GM19372 (cell line): ENCODE results near the gene YPEL4.
"Not testable (repeated sequence)": the region's sequence is repeated elsewhere in the genome, so short reads cannot be mapped to it uniquely, and the experiment has no call there.

Source experiments
- ATAC-seq: cut with Tn5 transposase; IDR thresholded peaks from one replicate; pipeline ENCODE4 v1.9.1; 2021; ENCODE audit warnings: mild to moderate bottlenecking, low read depth, moderate library complexity; ENCODE audit not compliant: unreplicated experiment

Gene YPEL4, protein sequence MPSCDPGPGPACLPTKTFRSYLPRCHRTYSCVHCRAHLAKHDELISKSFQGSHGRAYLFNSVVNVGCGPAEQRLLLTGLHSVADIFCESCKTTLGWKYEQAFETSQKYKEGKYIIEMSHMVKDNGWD

DNA sequence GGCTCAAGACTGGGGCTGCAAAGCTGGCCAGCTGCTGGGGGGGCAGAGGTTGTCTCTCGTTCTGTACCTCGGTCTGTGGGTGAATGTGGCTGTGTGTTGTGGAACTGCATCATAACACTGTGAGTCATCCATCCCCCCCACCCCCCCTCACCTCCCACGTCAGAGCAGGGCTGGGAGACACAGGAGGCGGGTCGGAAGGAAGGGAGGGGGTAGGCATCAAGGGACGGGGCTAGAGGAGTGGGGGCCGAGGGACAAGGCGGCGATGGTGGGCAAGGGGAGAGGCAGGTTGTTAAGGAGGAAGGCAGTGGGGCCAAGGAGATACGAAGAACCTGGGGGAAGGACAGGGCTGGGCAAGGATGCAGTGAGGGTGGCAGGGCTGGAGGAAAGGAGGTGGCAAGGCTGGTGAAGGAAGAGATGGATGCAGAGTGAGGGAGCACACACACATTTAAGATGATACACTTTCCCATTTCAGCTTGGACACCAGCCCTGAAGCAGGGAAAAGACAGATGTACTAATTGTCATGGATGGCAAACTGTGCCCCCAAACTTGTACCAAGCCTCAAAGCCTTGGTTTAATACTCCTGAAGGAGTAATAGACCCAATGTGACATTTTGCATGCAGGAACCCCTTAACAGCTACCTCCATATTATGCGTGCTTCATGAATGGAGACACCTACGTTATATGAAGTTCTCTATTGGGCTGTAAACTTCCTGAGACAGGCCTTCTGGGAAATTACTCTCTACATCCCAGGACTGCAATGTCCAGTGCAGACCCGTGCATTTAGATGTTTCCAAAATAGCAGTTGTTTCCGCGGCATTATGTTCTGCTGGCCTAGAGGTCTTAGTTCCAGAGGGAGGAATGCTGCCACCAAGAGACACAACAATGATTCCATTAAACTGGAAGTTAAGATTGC lies at the start of gene YPEL4:
Gene YPEL4 (minus strand): TSS at position 87 of the 913 bp plus-strand sequence. CDS start 2,805 bp downstream, outside the sequence.
- ATAC-seq = no peak

DNA sequence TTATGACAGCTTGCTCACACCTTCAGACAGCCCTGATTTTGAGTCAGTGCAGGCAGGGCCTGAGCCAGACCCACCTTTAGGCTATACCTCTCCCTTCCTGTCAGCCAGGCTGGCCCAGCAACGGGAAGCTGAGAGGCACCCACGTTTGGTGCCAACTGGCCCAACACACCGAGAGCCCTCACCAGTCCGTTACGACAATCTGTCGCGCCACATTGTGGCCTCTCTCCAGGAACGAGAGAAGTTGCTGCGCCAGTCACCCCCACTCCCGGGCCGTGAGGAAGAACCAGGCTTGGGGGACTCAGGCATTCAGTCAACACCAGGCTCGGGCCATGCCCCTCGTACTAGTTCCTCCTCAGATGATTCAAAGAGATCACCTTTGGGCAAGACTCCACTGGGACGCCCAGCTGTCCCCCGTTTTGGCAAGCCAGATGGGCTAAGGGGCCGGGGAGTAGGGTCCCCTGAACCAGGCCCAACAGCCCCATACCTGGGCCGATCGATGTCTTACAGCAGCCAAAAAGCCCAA lies 49.2 kb upstream of the YPEL4 start:
- no peak for ATAC-seq

DNA sequence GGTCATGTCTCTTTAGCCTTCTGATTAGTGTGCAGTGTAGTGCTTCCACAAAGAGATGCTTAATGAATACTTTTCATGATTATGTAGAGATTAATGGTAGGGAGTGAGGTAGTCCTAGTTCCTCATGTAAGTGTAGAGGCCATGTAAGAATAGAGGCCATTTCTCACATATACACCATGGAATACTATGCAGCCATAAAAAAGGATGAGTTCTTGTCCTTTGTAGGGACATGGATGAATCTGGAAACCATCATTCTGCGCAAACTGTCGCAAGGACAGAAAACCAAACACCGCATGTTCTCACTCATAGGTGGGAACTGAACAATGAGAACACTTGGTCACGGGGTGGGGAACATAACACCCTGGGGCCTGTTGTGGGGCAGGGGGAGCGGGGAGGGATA lies 40.8 kb upstream of the YPEL4 start:
- not testable (repeated sequence) for ATAC-seq

DNA sequence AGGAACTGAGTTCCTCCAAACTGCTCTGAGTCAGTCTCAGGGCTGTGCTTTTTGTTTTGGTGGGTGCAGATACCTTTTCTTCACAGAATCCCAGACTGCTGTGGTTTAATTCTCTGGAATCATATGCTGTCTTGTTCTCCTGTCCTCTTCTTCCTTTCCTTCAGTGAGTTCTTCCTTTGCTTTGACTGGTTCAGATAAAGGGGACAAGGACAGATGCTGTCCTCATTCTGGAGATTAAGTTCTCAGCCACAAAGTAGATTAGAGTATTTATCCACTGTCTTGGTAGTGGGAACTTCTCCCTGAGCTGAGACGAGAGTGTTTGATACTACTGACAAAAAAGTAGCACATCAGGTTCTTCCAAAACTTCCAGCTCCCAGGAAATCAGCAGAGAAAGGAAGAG lies 31.5 kb upstream of the YPEL4 start:
- ATAC-seq = no peak

DNA sequence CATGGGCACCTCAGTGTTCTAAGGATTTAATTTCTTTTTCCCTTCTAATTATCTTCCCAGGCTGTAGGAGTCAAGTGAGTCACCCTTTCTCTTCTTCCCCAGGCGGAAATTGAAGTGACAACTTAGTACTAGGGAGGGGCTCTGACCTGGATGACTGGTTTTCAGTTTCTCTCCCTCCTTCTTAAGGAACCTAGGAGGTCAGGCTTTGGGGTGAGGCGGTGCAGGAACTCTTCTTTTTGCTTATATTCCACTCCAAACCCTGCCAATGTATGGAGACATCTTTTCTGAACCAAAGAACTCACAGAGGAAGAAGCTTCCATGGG lies 30.8 kb upstream of the YPEL4 start:
- ATAC-seq = no peak

DNA sequence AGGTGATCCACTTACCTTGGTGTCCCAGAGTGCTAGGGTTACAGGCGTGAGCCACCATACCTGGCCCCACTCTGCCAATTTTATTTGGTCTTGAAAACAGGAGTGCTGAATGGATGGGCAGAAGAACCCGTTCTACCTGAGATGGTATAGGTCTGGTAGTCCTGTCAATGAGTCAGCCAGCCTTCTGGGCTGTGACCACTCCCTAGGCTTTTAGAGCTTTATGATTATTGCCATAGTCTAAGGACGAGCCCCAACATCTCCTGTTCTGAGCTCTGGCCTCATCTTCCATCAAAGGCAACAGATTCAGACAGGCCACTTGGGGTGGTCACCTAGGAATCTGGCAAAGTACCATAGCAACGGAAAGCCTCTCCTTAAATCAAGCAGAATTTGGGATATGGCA lies 29.7 kb upstream of the YPEL4 start:
- no peak for ATAC-seq

DNA sequence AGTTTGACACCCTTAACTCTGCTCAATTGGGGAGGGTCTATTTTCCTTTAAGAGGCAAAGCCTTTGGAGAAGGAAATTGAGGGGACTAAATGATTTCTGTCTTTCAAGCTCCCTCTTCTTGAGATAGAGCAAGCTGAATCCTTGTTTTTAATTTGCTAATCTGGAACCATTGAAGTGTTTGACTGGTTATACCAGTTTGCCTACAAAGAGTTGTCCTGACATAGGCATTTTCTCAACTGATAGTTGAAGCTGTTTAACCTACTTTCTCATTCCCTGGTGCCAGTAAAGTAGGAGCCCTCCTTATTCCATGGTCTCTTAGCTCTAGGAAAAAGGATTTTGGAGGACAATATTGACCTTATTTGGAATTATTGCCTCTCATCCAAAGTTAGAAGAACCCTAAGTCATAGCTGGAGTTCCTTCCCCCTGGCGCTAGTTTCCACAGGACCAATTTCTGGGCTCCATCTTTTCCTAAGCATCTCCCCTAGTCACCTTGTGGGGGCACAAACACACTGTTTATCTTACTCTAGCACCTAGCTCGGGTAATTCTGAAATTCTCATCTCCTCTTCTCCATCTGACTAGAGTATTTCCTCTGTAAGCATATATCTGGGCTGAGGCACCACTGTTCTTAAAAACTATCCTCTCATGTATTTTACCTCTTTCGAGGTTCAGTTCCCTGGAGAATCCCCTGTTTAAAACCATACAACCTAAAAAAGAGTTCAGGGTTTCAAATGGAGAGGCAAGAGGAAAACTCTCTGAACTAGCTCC lies 25.6 kb upstream of the YPEL4 start:
- ATAC-seq = no peak

DNA sequence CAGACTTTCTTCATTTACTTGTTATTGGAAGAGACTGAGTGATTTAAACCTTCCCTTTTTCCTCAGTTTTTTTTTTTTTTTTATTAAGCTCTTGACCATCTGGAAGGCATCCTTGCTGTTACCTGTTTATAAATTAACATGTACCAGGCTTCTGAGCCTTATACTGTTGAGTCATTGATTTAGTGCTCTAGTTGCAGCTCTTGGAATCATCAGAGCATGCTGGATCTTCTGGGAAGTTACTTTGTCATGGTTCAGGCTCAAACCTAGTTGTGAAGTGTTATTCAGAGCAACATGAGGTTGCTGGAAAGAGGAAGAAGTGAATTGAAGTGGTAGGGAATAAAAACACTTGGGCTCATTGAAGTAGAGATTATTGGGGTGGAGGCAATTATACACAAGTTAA lies 24.5 kb upstream of the YPEL4 start:
- no peak for ATAC-seq

DNA sequence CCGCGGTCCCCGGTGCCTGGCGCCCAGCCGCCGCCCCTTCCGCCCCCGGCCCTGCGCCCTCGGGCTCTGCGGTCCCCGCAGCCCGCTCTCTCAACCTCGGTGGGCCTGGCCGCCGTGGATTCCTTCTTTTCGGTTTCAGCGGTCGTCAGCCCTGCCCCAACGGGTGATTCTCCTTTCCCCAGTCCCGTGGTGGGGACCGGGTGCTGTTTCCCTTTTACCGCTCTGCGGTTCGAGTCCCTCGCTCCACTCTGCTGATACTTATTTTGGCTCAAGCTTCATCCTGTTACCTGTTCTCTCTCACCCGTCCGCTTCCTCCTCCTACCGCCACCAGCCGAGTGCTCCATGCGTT lies 18.7 kb upstream of the YPEL4 start:
- peak; percentile 6 for ATAC-seq

DNA sequence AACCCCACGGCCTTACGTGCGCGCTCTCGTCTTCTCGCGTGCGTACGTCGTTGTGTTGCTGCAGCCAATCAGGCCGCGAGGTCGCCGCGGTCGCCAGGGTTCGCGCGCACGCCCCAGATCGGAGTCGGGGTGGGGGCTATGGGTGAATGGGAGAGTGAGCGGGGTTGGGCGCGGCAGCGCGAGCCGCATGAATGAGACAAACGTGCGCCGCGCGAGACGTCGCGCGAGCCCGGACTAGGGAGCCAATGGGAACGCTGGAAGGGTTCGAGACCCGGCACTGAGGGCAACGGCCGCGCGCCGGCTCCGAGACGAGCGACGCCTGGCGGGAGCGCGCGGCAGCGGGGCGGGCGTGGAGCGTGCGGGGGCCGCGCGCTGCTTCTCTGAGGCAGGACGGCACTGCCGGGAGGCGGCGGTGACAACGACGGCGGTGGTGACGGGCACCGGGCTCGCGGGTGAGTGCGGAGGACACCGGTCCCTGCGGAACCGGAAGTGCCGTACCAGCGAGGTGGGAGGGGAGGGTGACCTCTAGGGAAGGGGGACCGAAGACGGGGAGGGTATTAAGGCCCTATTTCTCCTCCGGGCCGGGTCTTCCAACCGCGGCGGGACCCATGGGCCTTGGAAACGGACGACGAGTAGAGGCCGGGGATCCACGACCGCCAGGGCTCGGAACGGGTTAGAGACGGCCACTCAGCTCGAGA lies 18.2 kb upstream of the YPEL4 start, which contains the start of gene ZDHHC5:
Gene ZDHHC5 (plus strand): TSS at position 379 of the 698 bp plus-strand sequence. CDS start 4,977 bp downstream, outside the sequence.
- peak; percentile 77 for ATAC-seq

DNA sequence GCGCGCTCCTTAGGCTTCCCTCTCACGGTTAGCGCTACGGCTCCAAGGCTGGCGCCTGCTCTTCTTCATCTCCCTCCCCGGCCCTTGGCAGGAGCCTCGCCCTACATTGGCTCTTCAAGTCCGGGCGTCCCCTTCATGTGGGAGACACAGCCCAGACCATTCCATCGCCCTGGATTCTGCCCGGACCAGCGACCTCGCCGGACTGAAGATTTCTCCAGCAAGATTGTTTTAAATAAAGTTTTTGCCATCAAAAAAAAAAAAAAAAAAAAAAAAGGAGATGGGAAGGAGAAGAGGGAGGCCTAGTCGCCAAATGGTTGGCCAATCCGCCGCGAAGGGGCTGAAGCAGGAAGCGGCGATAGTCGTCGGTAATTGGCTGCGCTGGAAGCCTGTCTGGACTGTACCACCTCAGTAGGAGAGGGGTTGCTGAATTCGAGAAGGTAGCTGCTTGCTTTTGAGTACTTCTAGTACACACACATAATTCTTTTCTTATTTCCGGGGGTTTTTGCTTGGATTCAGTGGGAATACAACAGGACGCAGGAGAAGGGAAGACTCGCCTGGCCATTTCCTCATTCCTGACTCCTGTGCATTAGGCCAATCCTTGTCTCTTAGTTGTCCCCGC lies 17.5 kb upstream of the YPEL4 start:
- ATAC-seq = peak; percentile 61

DNA sequence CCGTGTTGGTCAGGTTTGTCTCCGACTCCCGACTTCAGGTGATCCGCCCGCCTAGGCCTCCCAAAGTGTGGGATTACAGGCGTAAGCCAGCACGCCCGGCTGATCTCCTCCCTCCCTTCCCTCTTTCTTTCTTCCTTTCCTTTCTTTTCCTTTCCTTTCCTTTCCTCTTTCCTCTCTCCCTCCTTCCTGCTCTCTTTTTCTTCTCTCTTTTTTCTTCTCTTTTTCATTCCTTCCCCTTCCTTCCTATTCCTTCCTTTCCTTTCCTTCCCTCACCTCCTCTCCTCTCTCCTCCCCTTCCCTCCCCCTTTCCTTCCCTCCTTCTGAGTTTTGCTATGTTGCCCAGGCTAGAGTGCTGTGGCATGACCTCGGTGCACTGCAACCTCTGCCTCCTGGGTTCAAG lies 14.3 kb upstream of the YPEL4 start:
- no peak for ATAC-seq

DNA sequence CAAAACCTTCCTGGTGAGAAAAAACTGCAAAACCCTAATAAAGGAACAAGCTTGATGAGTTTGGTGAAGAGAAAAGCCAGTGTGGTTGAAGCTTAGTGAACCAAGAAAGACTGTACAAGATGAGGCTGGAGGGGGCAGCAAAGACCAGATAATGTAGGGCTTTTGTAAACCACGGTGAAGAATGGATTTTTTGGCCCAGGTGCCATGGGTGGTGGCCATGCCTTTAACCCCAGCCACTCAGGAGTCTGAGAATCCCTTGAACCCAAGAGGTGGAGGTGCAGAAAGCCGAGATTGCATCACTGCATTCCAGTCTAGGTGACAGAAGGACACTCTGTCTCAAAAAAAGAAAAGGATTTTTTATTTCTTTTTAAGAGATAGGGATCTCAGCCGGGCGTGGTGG lies 13.2 kb upstream of the YPEL4 start:
- no peak for ATAC-seq

DNA sequence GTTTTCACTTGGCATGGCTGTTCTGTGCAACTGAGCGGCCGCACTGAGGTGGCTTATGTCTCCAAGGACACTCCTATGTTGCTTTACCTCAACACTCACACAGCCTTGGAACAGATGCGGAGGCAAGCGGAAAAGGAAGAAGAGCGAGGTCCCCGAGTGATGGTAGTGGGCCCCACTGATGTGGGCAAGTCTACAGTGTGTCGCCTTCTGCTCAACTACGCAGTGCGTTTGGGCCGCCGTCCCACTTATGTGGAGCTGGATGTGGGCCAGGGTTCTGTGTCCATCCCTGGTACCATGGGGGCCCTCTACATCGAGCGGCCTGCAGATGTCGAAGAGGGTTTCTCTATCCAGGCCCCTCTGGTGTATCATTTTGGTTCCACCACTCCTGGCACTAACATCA lies 10.0 kb upstream of the YPEL4 start:
- ATAC-seq = no peak

DNA sequence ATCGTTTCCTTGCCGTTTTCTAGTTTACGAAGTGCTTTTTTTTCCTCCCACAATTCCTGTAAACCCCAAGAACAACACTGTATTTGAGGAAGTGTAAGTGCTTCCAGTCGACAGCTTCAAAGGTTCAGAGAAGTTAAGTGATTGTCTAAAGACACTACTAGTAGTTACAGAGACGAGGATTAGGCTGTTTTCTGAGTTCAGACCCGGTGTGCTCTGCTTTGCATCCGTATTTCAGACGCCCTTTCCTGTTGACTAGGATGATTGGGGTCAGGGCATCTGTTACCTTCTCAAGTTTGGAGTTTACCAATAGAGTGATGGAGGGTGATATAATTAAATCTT lies 8.3 kb upstream of the YPEL4 start:
- no peak for ATAC-seq

DNA sequence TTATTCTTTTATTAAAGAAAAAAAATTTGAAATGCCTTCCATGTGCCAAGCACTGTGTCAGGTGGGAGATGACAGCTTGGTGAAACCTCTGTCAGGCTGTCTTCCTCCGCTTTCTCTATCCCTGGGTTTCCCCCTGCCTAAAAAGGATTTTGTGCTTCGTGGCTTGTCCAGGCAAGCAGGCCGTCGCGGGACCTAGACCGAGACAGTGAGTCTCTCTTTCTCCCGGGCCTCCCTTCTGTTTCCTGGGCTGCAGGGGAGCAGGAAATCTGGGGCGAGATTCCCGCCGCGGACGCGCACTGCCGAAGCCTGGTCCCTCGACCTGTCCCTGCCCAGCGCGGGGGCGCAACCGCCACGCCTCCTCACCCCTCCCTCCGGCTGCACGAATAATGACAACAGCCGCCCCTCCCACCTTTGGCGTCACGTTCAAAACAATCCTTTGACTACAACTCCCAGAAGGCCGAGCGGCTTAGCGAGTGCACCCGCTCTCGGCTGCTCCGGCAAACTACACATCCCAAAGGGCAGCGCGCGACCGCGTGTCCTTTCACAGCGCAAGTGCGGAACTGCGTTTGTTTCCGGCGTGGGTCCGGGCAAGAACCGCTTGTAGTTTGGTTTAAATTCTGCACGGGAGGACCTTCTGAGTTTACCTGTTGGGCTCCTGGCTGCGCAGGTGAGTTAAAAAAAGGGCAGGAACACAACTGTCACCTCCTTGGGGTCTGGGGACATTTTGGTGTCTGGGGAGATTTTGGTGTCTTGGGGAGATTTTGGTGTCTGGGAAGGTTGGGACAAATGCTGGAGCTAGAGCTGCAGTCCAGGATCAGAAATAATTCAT lies 7.7 kb upstream of the YPEL4 start, which contains the start of gene CLP1:
Gene CLP1 (plus strand): TSS at position 569 of the 829 bp plus-strand sequence. CDS start 1,715 bp downstream, outside the sequence.
- ATAC-seq = peak; percentile 99

DNA sequence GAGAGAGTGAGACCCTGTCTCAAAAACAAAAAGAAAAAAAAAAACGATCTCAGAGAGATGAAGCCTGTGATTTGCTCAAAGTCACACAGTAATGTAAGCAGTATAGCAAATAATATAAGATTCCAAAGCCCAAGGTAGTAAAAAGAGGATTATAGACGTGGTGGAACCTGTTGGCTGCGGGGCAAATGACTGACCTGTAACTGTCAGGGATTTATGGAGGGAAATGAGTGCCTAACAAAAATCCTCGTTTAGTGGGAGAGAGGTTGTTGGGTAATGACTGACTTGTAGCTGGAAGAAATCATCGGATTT lies 7.1 kb upstream of the YPEL4 start:
- no peak for ATAC-seq

DNA sequence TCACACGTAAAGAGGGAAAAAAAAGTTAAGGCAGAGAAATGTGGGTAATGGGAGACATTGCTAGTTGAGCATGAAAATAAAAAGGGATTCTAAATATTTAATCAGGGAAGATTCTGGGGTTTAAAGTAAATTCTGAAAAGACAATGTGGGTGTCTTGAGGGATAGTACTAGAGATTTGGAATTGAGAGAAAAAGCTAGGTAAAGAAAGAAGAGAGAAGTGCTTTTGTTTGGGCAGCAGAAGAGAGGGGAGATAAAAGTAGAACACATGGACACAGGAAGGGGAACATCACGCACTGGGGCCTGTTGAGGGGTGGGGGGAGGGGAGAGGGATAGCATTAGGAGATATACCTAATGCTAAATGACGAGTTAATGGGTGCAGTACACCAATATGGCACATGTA lies 3.5 kb upstream of the YPEL4 start:
- ATAC-seq = no peak

DNA sequence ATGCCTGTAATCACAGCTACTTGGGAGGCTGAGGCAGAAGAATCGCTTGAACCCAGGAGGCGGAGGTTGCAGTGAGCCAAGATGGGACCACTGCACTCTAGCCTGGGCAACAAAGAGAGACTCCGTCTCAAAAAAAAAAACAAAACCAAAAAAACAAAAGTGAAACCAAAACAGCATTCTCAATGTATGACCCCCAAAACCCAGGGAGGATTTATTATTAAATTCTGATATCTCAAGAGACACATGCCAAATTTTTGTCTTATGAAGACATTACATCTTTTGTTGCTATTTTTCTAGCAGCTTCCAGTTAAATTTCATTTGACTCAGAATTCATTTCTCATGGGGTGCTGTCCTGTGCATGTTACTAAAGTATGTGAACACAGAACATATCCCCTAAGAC lies 3.0 kb upstream of the YPEL4 start:
- no peak for ATAC-seq

DNA sequence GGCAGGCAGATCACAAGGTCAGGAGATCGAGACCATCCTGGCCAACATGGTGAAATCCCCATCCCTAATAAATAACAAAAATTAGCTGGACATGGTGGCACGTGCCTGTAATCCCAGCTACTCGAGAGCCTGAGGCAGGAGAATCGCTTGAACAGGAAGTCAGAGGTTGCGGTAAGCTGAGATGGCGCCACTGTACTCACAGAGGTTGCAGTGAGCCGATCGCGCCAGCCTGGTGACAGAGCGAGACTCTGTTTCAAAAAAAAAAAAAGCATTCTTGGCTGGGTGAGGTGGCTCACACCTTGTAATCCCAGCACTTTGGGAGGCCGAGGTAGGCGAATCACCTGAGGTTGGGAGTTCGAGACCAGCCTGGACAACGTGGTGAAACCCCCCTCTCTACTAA lies 2.5 kb upstream of the YPEL4 start:
- not testable (repeated sequence) for ATAC-seq
